ENCODE data around the gene SYNGR1.
"Not testable (repeated sequence)": the region's sequence is repeated elsewhere in the genome, so short reads cannot be mapped to it uniquely, and the experiment has no call there.

SYNGR1 gene

GRCh38 chr22:39311592-39312400 lies 38.0 kb upstream of the SYNGR1 start:
- H3K4me3 Mint-ChIP-seq: peak overlapping the region; percentile 99
- H3K9me3 Mint-ChIP-seq: no peaks in the 10 kb centered on the region
- peak overlapping the region; percentile 88 for H3K27ac Mint-ChIP-seq
- H3K27me3 Mint-ChIP-seq: no peaks in the 10 kb centered on the region
- H3K36me3 Mint-ChIP-seq (ENCODE audit: low read depth): peaks cover 63% of the 10 kb centered on the region
- H3K4me1 Mint-ChIP-seq (ENCODE audit: low read depth): peaks cover 62% of the 10 kb centered on the region
- DNase-seq: peak; percentile 72

DNA sequence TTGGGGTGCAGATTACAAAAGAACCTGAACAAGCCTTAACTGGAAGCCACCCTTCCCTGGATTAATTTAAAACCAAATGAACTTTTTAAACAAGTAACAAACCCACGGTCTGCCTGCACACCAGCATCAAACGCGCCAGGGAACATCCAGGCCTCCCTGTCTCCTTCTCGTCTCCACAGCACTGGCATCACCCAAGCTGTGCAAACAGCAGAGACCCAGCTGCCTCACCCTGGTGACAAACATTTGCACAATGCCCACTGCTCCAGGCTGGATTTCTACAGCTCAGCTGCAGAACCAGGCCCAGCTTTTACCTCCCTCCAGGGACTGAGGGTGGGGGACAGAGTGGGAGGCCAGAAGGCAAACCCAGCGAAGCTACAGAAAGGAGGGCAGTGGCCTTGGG lies 37.4 kb upstream of the SYNGR1 start:
- H3K4me3 Mint-ChIP-seq: peak overlapping the region; percentile 99
- peaks cover 68% of the 10 kb centered on the region for H3K4me1 Mint-ChIP-seq (ENCODE audit: low read depth)
- DNase-seq: peak; percentile 52
- no peaks in the 10 kb centered on the region for H3K27me3 Mint-ChIP-seq
- peak overlapping the region; percentile 88 for H3K27ac Mint-ChIP-seq
- H3K36me3 Mint-ChIP-seq (ENCODE audit: low read depth): peaks cover 69% of the 10 kb centered on the region
- no peaks in the 10 kb centered on the region for H3K9me3 Mint-ChIP-seq

DNA sequence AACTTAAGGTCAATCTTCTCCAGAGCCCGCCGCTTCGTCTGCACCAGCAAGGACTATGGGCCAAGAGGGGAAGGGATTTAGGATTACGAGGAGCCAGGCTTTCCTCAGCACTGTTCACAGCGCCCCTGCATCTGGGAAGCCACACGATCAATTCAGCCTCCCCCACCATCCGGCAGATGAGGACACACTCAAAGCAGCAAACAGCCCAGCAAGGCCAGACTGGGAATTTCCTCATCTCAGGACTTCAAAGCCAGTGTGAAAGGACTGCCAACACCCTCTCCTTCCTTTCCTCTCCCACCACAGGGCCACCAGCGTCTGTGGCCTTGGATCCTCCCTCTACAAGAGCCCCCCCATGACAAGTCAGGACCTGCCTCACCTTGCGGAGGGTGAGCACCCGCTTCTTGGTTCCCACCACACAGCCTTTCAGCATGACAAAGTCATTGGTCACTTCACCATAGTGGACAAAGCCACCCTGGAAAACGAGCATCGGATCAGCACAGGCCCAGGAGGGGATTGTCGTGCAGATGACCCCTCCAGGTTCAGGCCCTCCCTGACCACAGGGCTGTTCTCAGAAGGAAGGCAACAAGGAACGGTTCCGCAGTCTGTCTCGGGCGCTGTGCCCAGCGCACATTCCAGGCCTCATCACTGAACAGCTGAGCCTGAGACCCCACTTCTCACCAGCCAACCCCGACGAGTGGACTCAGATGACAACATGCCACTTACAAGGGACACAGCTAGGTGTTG lies 36.4 kb upstream of the SYNGR1 start:
- Mint-ChIP-seq H3K27me3 (no peaks in the 10 kb centered on the region), H3K27ac (peak overlapping the region; percentile 88), H3K9me3 (no peaks in the 10 kb centered on the region), H3K4me3 (peak overlapping the region; percentile 99), H3K36me3 (ENCODE audit: low read depth) (peaks cover 79% of the 10 kb centered on the region), H3K4me1 (ENCODE audit: low read depth) (peaks cover 68% of the 10 kb centered on the region)
- DNase-seq: no peak

DNA sequence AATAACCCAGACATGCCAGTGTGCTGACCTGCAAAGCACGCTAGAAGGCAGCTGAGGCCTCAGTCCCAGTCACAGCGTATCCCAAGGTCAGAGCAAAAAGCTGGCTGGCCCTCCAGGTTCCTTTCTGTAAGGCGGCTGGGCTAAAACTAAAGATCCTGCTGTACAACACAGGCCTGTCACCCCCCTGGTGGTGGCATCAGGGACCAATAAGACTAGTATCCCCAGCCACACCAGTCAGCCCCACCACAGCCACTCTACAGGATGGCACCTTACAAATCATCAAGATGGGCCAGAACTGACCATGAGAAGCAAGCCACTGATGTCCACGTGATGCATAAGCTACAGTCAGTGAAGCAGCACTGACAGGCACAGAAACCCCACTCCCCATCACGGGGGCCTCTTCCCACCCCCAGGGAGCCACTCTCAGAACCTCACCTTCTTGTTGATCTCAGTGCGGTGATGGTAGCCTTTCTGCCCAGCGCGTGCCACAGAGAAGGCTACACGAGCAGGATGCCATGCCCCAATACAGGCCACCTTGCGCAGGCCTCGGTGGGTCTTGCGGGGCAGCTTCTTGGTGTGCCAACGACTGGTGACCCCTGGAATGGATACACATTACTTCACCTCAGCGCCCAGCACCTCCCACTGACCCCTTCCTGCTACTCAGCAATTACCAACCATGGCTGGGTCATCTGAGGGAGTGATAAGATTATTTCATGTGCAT lies 35.4 kb upstream of the SYNGR1 start:
- no peaks in the 10 kb centered on the region for H3K27me3 Mint-ChIP-seq
- no peaks in the 10 kb centered on the region for H3K9me3 Mint-ChIP-seq
- H3K4me1 Mint-ChIP-seq (ENCODE audit: low read depth): peaks cover 59% of the 10 kb centered on the region
- H3K4me3 Mint-ChIP-seq: peak overlapping the region; percentile 99
- DNase-seq: peak; percentile 41
- peaks cover 85% of the 10 kb centered on the region for H3K36me3 Mint-ChIP-seq (ENCODE audit: low read depth)
- H3K27ac Mint-ChIP-seq: peak overlapping the region; percentile 99

DNA sequence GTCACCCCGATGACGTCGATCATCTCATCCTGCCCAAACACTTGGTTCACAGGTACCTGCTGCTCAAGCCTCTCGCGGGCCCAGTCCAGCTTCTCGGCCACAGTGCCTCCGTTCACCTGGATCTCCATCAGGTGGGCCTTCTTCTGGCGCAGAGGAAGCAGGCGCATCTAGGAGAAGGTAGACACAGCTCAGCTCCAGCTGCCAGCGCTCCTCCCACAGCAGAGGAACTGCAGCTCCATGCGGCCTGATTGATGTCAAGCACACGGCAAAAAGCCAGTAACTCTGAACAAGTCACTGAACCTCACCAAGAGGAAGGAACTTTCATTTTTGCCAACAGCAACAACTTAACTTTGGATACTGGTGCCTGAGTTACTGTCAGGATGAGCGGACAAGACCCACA lies 34.4 kb upstream of the SYNGR1 start:
- Mint-ChIP-seq H3K4me3 (peak overlapping the region; percentile 99), H3K27ac (peak overlapping the region; percentile 99), H3K4me1 (ENCODE audit: low read depth) (peaks cover 51% of the 10 kb centered on the region), H3K36me3 (ENCODE audit: low read depth) (peaks cover 93% of the 10 kb centered on the region), H3K9me3 (no peaks in the 10 kb centered on the region), H3K27me3 (no peaks in the 10 kb centered on the region)
- DNase-seq: no peak

DNA sequence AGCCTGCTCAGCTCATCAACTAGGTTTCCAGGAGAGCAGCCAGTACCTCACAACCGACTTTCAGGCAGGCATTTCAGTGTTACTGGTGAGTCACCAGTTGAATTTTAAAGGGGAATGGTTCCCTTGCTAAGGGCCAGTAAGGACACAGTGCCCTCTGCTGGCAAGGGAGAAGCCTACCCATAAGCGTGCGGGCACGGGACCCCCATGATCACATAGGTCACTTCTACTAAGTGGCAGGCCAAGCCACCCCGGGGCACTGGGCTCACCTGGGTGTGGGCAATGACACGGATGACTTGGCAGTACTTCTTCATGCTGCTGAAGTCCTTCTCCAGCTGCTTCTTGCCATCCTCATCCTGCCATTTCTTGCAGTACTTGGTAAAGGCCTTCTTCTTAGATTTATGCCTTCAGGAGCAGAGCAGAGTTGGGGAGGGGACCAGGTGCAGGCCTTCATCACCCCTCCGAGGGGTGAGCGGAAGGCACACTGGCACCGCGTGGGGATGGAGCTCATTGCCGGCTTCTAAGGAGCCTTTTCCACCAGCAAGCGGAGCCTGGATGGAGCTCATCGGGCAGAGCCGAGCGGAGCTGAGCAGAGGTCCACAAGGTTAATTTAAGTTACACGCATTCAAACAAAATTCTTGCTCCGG lies 33.2 kb upstream of the SYNGR1 start:
- Mint-ChIP-seq H3K27ac (peak overlapping the region; percentile 99), H3K4me1 (ENCODE audit: low read depth) (peaks cover 52% of the 10 kb centered on the region), H3K36me3 (ENCODE audit: low read depth) (peaks cover 87% of the 10 kb centered on the region), H3K27me3 (no peaks in the 10 kb centered on the region), H3K4me3 (peak overlapping the region; percentile 99), H3K9me3 (no peaks in the 10 kb centered on the region)
- peak; percentile 81 for DNase-seq

- DNase-seq: peak; percentile 57
- Mint-ChIP-seq H3K36me3 (ENCODE audit: low read depth) (peaks cover 80% of the 10 kb centered on the region), H3K4me3 (peak overlapping the region; percentile 99), H3K27ac (peak overlapping the region; percentile 99), H3K9me3 (no peaks in the 10 kb centered on the region), H3K27me3 (no peaks in the 10 kb centered on the region), H3K4me1 (ENCODE audit: low read depth) (peaks cover 49% of the 10 kb centered on the region)
Measured at GRCh38 chr22:39317084-39317774, 32.6 kb upstream of the SYNGR1 start.

DNA sequence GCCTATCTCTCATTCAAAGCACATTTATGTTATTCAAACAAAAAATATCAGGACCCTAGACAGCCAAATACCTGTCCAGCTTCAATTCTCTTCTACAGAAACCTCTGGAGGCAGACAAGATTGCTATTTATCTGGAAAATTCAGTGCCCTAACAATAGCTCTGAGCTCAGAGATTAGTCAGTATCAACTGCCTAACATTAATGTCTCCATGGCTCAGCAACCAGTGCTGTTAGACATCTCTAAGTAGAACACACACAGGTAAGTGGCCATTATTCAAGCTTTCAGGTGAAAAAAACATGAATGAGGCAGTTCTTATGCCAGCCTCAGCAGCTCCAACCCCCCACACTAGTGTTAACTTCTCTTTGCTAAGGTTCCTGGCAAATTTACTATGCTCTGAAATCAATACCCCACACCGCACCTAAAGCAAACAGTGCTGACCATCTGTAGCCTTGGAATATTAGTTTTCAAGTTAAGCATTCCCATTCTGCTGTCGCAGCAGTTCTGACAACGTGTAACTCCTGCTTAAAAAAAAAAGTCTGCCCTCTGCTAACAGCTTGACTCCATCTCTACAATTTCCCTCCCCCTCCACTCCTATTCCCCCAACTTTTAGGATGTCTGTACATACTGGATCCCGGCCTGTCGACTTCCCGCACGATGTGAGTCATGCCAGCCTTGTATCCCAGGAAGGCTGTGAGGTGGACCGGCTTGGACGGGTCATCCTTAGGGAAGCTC lies 31.9 kb upstream of the SYNGR1 start:
- Mint-ChIP-seq H3K4me1 (ENCODE audit: low read depth) (peaks cover 45% of the 10 kb centered on the region), H3K27ac (peak overlapping the region; percentile 99), H3K27me3 (no peaks in the 10 kb centered on the region), H3K4me3 (peak overlapping the region; percentile 99), H3K36me3 (ENCODE audit: low read depth) (peaks cover 73% of the 10 kb centered on the region), H3K9me3 (no peaks in the 10 kb centered on the region)
- no peak for DNase-seq

DNA sequence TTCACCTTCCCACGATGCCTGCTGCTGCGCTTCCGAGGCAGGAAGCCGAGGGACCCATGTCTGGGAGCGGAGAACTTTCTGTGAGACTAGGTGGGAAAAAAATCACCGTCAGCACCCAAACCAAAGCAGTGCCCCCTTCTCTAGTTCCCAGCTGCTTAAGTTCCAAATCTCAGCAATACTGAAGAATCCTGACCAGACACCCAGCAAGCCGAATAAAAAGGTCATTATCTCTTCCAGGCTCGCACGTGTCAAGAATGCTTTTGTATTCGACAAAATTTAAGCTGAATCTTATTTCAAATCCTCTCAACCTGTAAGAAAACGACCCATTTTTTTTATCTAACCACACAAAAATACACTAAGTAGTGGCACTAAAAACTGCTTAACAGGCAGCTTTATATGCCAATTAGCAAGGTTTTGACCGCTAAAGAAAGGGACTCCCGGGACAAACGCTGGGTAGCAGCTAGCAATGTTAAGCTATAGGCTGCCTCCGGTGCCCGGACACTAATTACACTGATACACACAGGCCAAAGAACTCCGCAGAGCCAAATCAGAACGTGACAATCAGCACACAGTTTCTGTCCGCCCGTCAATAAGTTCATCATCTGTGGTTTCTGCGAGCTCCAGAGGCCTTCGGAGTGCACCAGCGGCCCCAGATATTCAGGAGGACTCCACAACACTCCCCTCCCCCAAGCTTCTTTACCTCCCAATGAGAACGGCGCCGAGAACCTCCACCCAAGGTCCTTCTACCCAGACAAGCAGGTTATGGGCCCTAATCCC lies 31.1 kb upstream of the SYNGR1 start:
- peaks cover 39% of the 10 kb centered on the region for H3K4me1 Mint-ChIP-seq (ENCODE audit: low read depth)
- H3K4me3 Mint-ChIP-seq: peak overlapping the region; percentile 99
- no peak for DNase-seq
- no peaks in the 10 kb centered on the region for H3K27me3 Mint-ChIP-seq
- peaks cover 65% of the 10 kb centered on the region for H3K36me3 Mint-ChIP-seq (ENCODE audit: low read depth)
- H3K27ac Mint-ChIP-seq: peak overlapping the region; percentile 99
- H3K9me3 Mint-ChIP-seq: no peaks in the 10 kb centered on the region

GRCh38 chr22:39319284-39320022 lies 30.3 kb upstream of the SYNGR1 start, which contains the start of gene RPL3:
TSS of gene RPL3 (minus strand) at chr22:39319623. CDS start at chr22:39319597, 26 bp downstream.
- Mint-ChIP-seq H3K27ac (peak within 1 kb of the TSS; percentile 99), H3K9me3 (no peaks in the 10 kb centered on the region), H3K27me3 (no peaks in the 10 kb centered on the region), H3K36me3 (ENCODE audit: low read depth) (peaks cover 58% of the 10 kb centered on the region), H3K4me1 (ENCODE audit: low read depth) (peaks cover 32% of the 10 kb centered on the region), H3K4me3 (peak within 1 kb of the TSS; percentile 99)
- peak; percentile 98 for DNase-seq

DNA sequence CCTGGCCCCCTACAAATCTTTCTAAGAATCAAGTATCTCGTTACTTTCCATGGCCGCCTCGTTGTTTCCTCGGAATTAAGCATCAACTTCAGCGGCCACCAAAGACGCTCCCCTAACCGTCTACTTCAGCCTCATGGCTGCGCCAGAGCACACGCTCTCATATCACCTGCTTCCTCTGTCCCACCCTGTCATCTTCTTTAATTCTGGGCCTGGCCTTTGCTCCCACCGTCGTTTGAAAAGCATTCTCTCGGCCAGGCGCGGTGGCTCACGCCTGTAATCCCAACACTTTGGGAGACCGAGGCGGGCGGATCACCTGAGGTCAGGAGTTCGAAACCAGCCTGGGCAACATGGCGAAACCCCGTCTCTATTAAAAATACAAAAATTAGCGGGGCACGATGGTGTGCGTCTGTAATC lies 29.2 kb upstream of the SYNGR1 start:
- Mint-ChIP-seq H3K27ac (peak overlapping the region; percentile 99), H3K36me3 (ENCODE audit: low read depth) (peaks cover 46% of the 10 kb centered on the region), H3K4me1 (ENCODE audit: low read depth) (peaks cover 21% of the 10 kb centered on the region), H3K4me3 (peak overlapping the region; percentile 99)
- not testable (repeated sequence) for DNase-seq, H3K9me3 Mint-ChIP-seq, H3K27me3 Mint-ChIP-seq

DNA sequence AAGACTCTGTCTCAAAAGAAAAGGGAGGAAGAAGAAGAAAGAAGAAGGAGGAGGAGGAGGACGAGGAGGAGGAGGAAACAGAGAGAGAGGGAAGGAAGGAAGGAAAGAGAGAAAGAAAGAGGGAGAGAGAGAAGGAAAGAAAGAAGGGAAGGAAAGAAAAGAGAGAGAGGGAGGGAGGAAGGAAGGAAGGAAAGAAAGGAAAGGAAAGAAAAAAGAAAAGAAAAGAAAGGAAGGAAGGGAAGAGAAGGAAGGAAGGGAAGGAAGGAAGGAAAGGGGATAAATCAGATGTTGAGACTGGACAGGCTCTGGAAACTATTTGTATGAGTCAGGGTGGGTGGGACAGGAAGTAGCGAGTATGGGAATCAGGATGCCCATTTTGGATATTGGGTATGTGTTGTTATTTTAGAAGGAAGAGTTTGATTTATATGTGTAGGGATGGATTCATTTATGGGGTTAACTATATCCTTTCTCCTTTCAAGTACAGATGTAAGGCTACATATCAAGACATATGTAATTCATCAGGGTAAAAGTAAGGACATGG lies 24.3 kb upstream of the SYNGR1 start:
- H3K4me3 Mint-ChIP-seq: no peak overlapping the region
- H3K4me1 Mint-ChIP-seq (ENCODE audit: low read depth): peaks cover 3% of the 10 kb centered on the region
- no peaks in the 10 kb centered on the region for H3K9me3 Mint-ChIP-seq
- no peak overlapping the region for H3K27ac Mint-ChIP-seq
- H3K36me3 Mint-ChIP-seq (ENCODE audit: low read depth): no peaks in the 10 kb centered on the region
- no peak for DNase-seq
- no peaks in the 10 kb centered on the region for H3K27me3 Mint-ChIP-seq

All from activated T-cell treated with anti-CD3 and anti-CD28 coated beads, Interleukin-2, amount 50 U/mL, for 24 hours (primary cell).